ENCODE measurements around the gene CPT1B. TPM values are rescaled to one million over a fixed set of nuclear protein-coding genes. Genes with fewer than 3 reads are reported as not detected.
"Not testable (repeated sequence)": the region's sequence is repeated elsewhere in the genome, so short reads cannot be mapped to it uniquely, and the experiment has no call there.

Gene CPT1B
- total and polyA plus RNA-seq, 2 donors (not counting 1 experiment from before 2014, with no cell fraction given), result 0.82 to 4.8 TPM

DNA sequence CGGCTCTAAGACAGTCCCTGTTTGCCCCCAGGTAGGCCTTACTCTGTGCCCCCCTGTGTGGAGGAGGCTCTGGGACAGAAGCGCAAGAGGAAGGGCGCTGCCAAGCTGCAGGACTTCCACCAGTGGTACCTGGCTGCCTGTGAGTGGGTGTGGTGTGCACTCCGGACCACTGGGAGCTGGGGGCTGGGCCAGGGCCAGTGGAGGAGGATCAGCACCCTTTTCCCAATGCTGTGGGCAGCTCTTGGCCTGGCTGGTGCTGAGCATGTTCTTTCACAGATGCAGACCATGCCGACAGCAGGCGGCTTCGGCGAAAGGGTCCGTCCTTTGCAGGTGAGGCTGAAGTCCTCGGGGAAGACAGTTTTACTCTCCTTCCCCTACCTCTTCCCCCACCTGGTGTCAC, 56.5 kb downstream of the CPT1B start:
- Histone ChIP-seq H3K27ac (ENCODE audit: insufficient read depth, low read length) (no peak overlapping the region), H3K4me1 (ENCODE audit: control insufficient read depth, extremely low read depth, insufficient read depth, low read length) (peaks cover 8% of the 10 kb centered on the region), H3K4me2 (ENCODE audit: extremely low read depth, insufficient read depth, low read length) (no peak overlapping the region), H3K27me3 (ENCODE audit: control insufficient read depth, insufficient read depth, low read length) (no peaks in the 10 kb centered on the region), H3K9ac (ENCODE audit: insufficient read depth, low read length) (no peak overlapping the region), H2AFZ (ENCODE audit: low read length) (no peak overlapping the region), H3K79me2 (ENCODE audit: control insufficient read depth, insufficient read depth, low read length) (peaks cover 18% of the 10 kb centered on the region), H3K9me3 (ENCODE audit: control insufficient read depth, insufficient read depth, low read depth, low read length) (no peaks in the 10 kb centered on the region), H4K20me1 (ENCODE audit: control insufficient read depth, extremely low read depth, insufficient read depth, low read length) (no peaks in the 10 kb centered on the region), H3K36me3 (ENCODE audit: control insufficient read depth, insufficient read depth, low read length) (peaks cover 23% of the 10 kb centered on the region), H3K4me3 (replicated peaks in 1 of 4; ENCODE audit: control extremely low read depth in 1 of 4, insufficient read depth in 1 of 4, low read depth in 3 of 4, low read length in 4 of 4) (no peak overlapping the region)
- no peak for TF ChIP-seq EZH2 (IDR thresholded peaks at IDR 0.05; ENCODE audit: low read length, missing control alignments)
- TF ChIP-seq CTCF (conservative IDR thresholded peaks at IDR 0.05 in 1 of 2, IDR thresholded peaks at IDR 0.05 in 1 of 2; ENCODE audit: low read depth in 1 of 2, low read length in 2 of 2), result no peak
- no peak for DNase-seq (ENCODE audit: low read depth in 2 of 2)

DNA sequence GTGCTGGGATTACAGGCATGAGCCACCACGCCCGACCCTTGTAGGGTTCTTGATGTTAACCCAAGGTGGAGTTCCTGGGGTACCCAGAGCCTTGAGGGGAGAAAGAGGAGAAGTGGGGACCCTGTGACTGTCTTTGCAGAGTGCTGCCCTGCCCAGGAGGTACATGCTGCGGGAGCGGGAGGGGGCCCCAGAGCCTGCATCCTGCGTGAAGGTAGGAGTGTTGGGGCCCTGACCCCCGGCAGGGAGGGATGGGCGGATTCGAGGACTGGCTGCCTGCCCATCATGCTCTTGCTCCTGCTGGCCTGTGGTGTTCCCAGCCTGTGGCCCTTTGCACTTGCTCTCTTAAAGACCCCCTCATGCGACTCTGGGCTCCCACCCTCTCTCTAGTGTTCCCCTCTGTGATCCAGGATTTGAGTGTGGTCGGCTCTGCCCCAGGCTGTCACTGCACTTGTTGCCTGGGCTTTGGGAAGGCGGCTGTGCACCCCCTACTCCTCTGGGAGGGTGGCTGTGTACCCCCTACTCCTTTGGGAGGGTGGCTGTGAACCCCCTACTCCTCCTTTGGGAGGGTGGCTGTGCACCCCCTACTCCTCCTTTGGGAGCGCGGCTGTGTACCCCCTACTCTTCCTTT, 57.3 kb downstream of the CPT1B start:
- Histone ChIP-seq H3K79me2 (ENCODE audit: control insufficient read depth, insufficient read depth, low read length) (peaks cover 23% of the 10 kb centered on the region), H2AFZ (ENCODE audit: low read length) (no peak overlapping the region), H3K4me3 (replicated peaks in 1 of 4; ENCODE audit: control extremely low read depth in 1 of 4, insufficient read depth in 1 of 4, low read depth in 3 of 4, low read length in 4 of 4) (no peak overlapping the region), H3K36me3 (ENCODE audit: control insufficient read depth, insufficient read depth, low read length) (peaks cover 23% of the 10 kb centered on the region), H3K27ac (ENCODE audit: insufficient read depth, low read length) (no peak overlapping the region), H3K4me2 (ENCODE audit: extremely low read depth, insufficient read depth, low read length) (no peak overlapping the region), H3K9me3 (ENCODE audit: control insufficient read depth, insufficient read depth, low read depth, low read length) (no peaks in the 10 kb centered on the region), H3K27me3 (ENCODE audit: control insufficient read depth, insufficient read depth, low read length) (no peaks in the 10 kb centered on the region), H3K9ac (ENCODE audit: insufficient read depth, low read length) (no peak overlapping the region), H3K4me1 (ENCODE audit: control insufficient read depth, extremely low read depth, insufficient read depth, low read length) (peaks cover 8% of the 10 kb centered on the region), H4K20me1 (ENCODE audit: control insufficient read depth, extremely low read depth, insufficient read depth, low read length) (no peaks in the 10 kb centered on the region)
- no peak for DNase-seq (ENCODE audit: low read depth in 2 of 2)
- TF ChIP-seq CTCF (conservative IDR thresholded peaks at IDR 0.05 in 1 of 2, IDR thresholded peaks at IDR 0.05 in 1 of 2; ENCODE audit: low read depth in 1 of 2, low read length in 2 of 2) (no peak), EZH2 (IDR thresholded peaks at IDR 0.05; ENCODE audit: low read length, missing control alignments) (no peak)

DNA sequence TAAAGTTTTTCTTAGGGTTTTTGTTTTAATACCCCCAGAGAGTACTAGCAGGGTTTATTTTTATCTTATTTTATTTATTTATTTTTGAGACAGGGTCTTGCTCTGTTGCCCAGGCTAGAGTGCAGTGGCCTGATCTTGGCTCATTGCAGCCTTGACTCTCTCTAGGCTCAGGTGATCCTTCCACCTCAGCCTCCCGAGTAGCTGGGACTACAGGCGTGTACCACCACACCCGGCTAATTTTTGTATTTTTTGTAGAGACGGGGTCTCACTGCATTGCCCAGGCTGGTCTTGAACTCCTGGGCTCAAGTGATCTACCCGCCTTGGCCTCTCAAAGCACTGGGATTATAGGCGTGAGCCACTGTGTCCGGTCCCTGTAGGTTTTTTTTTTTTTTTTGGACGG, 58.0 kb downstream of the CPT1B start:
- H3K79me2 ChIP-seq (ENCODE audit: control insufficient read depth, insufficient read depth, low read length), result peaks cover 25% of the 10 kb centered on the region
- not testable (repeated sequence) for DNase-seq (ENCODE audit: low read depth in 2 of 2); H3K9ac ChIP-seq (ENCODE audit: insufficient read depth, low read length); H3K4me2 ChIP-seq (ENCODE audit: extremely low read depth, insufficient read depth, low read length); H2AFZ ChIP-seq (ENCODE audit: low read length); H4K20me1 ChIP-seq (ENCODE audit: control insufficient read depth, extremely low read depth, insufficient read depth, low read length); H3K4me3 ChIP-seq (replicated peaks in 1 of 4; ENCODE audit: control extremely low read depth in 1 of 4, insufficient read depth in 1 of 4, low read depth in 3 of 4, low read length in 4 of 4); H3K9me3 ChIP-seq (ENCODE audit: control insufficient read depth, insufficient read depth, low read depth, low read length); H3K4me1 ChIP-seq (ENCODE audit: control insufficient read depth, extremely low read depth, insufficient read depth, low read length); H3K27me3 ChIP-seq (ENCODE audit: control insufficient read depth, insufficient read depth, low read length); H3K27ac ChIP-seq (ENCODE audit: insufficient read depth, low read length)
- H3K36me3 ChIP-seq (ENCODE audit: control insufficient read depth, insufficient read depth, low read length), result peaks cover 23% of the 10 kb centered on the region
